Karpas-422 (cell line): ENCODE data around the gene PDZD2. TPM values are rescaled to one million over a fixed set of nuclear protein-coding genes. Genes with fewer than 3 reads are reported as not detected.

Source experiments
- DNase-seq: peaks from one replicate; pipeline ENCODE4 v3.0.0-alpha.2; 2015
- H2AFZ ChIP-seq: fragments of 200-600 bp; sonication (generic); 2 replicates; pipeline ENCODE4 v1.6.1; 2014; ENCODE audit warnings: antibody characterized with exemption, low read length, mixed read lengths
- H3K27ac ChIP-seq: fragments of 200-600 bp; sonication (generic); 2 replicates; pipeline ENCODE4 v1.5.1; 2014; ENCODE audit warnings: mild to moderate bottlenecking, low read length, moderate library complexity
- H3K27me3 ChIP-seq: fragments of 200-600 bp; sonication (generic); 2 replicates; pipeline ENCODE4 v1.6.1; 2014; ENCODE audit warnings: low read length, mixed read lengths
- H3K36me3 ChIP-seq: fragments of 200-600 bp; sonication (generic); 2 replicates; pipeline ENCODE4 v1.6.1; 2014; ENCODE audit warnings: low read length, mixed read lengths; ENCODE audit not compliant: insufficient read depth
- H3K4me1 ChIP-seq: fragments of 200-600 bp; sonication (generic); 2 replicates; pipeline ENCODE4 v1.6.1; 2014; ENCODE audit warnings: mild to moderate bottlenecking, low read length, mixed read lengths
- H3K4me2 ChIP-seq: fragments of 200-600 bp; sonication (generic); 2 replicates; pipeline ENCODE4 v1.6.1; 2014; ENCODE audit warnings: low read length, low read depth, mild to moderate bottlenecking; ENCODE audit not compliant: poor library complexity, severe bottlenecking
- H3K4me3 ChIP-seq: fragments of 200-600 bp; sonication (generic); 2 replicates; pipeline ENCODE4 v1.5.1; 2014; ENCODE audit warnings: mild to moderate bottlenecking, antibody characterized with exemption, low read length, mixed read lengths
- H3K79me2 ChIP-seq: fragments of 200-600 bp; sonication (generic); 2 replicates; pipeline ENCODE4 v1.6.1; 2014; ENCODE audit warnings: mild to moderate bottlenecking, low read length, mixed read lengths
- H3K9ac ChIP-seq: fragments of 200-600 bp; sonication (generic); 2 replicates; pipeline ENCODE4 v1.6.0; 2014; ENCODE audit warnings: low read length
- H3K9me2 ChIP-seq: fragments of 200-600 bp; sonication (generic), shearing (Covaris generic); replicated peaks from 2 replicates; pipeline ENCODE4 v1.6.0; 2014; ENCODE audit warnings: mild to moderate bottlenecking, low read length, moderate library complexity; ENCODE audit not compliant: insufficient read depth
- H3K9me3 ChIP-seq: fragments of 300-700, 200-600 bp; sonication (generic); 2 replicates; pipeline ENCODE4 v1.6.1; 2014; ENCODE audit warnings: low read length, mixed read lengths
- H4K20me1 ChIP-seq: fragments of 200-600 bp; sonication (generic); 2 replicates; pipeline ENCODE4 v1.6.1; 2014; ENCODE audit warnings: mild to moderate bottlenecking, antibody characterized with exemption, low read length, low read depth; ENCODE audit not compliant: insufficient read depth
- total RNA-seq: library from RNA; depleted of rRNA; stranded (reverse); fragments of >200 nt; shearing (Covaris generic); gene quantifications from 2 replicates; pipeline ENCODE4 v1.2.3, GENCODE V29; 2014; ENCODE audit warnings: low replicate concordance

Gene PDZD2
- total RNA-seq, 1 experiment from 2014 or later = not detected

- Histone ChIP-seq H3K36me3 (no peaks in the 10 kb centered on the region), H3K4me3 (no peak overlapping the region), H3K79me2 (no peaks in the 10 kb centered on the region), H3K4me2 (no peak overlapping the region), H3K27me3 (no peaks in the 10 kb centered on the region), H2AFZ (no peak overlapping the region), H4K20me1 (no peaks in the 10 kb centered on the region), H3K27ac (no peak overlapping the region), H3K9me3 (no peaks in the 10 kb centered on the region), H3K4me1 (no peaks in the 10 kb centered on the region), H3K9ac (no peak overlapping the region), H3K9me2 (no peaks in the 10 kb centered on the region)
- no peak for DNase-seq
Observed at GRCh38 chr5:31948006-31948405, 309.1 kb downstream of the PDZD2 start.

- no peak for DNase-seq
- no peaks in the 10 kb centered on the region for H3K4me1 ChIP-seq
- H3K27me3 ChIP-seq = no peaks in the 10 kb centered on the region
- H3K9ac ChIP-seq = no peak overlapping the region
- H4K20me1 ChIP-seq = no peaks in the 10 kb centered on the region
- no peaks in the 10 kb centered on the region for H3K79me2 ChIP-seq
- no peaks in the 10 kb centered on the region for H3K9me3 ChIP-seq
- H2AFZ ChIP-seq = no peak overlapping the region
- H3K4me2 ChIP-seq = no peak overlapping the region
- no peak overlapping the region for H3K4me3 ChIP-seq
- no peaks in the 10 kb centered on the region for H3K36me3 ChIP-seq
- no peaks in the 10 kb centered on the region for H3K9me2 ChIP-seq
- no peak overlapping the region for H3K27ac ChIP-seq
Observed at GRCh38 chr5:31952067-31952466, 313.1 kb downstream of the PDZD2 start.

GRCh38 chr5:31954091-31954490, 315.2 kb downstream of the PDZD2 start:
- no peak overlapping the region for H3K4me3 ChIP-seq
- no peaks in the 10 kb centered on the region for H4K20me1 ChIP-seq
- H3K9me2 ChIP-seq = no peaks in the 10 kb centered on the region
- H3K79me2 ChIP-seq = no peaks in the 10 kb centered on the region
- no peaks in the 10 kb centered on the region for H3K4me1 ChIP-seq
- H3K36me3 ChIP-seq = no peaks in the 10 kb centered on the region
- no peak for DNase-seq
- H3K9me3 ChIP-seq = no peaks in the 10 kb centered on the region
- H2AFZ ChIP-seq = no peak overlapping the region
- no peak overlapping the region for H3K9ac ChIP-seq
- H3K27me3 ChIP-seq = no peaks in the 10 kb centered on the region
- no peak overlapping the region for H3K4me2 ChIP-seq
- H3K27ac ChIP-seq = no peak overlapping the region

GRCh38 chr5:31957151-31957550, 318.2 kb downstream of the PDZD2 start:
- Histone ChIP-seq H3K4me1 (no peaks in the 10 kb centered on the region), H3K4me3 (no peak overlapping the region), H3K36me3 (no peaks in the 10 kb centered on the region), H3K9me3 (no peaks in the 10 kb centered on the region), H3K9ac (no peak overlapping the region), H3K27ac (no peak overlapping the region), H3K27me3 (no peaks in the 10 kb centered on the region), H4K20me1 (no peaks in the 10 kb centered on the region), H3K4me2 (no peak overlapping the region), H2AFZ (no peak overlapping the region), H3K9me2 (no peaks in the 10 kb centered on the region), H3K79me2 (no peaks in the 10 kb centered on the region)
- DNase-seq = no peak

GRCh38 chr5:31962351-31962751, 323.4 kb downstream of the PDZD2 start:
- Histone ChIP-seq H3K36me3 (no peaks in the 10 kb centered on the region), H3K4me2 (no peak overlapping the region), H2AFZ (no peak overlapping the region), H3K79me2 (no peaks in the 10 kb centered on the region), H3K9ac (no peak overlapping the region), H3K4me3 (no peak overlapping the region), H3K27ac (no peak overlapping the region), H3K9me3 (no peaks in the 10 kb centered on the region), H4K20me1 (no peaks in the 10 kb centered on the region), H3K4me1 (no peaks in the 10 kb centered on the region), H3K9me2 (no peaks in the 10 kb centered on the region), H3K27me3 (no peaks in the 10 kb centered on the region)
- DNase-seq = no peak

GRCh38 chr5:31962871-31963307, 324.0 kb downstream of the PDZD2 start:
- no peaks in the 10 kb centered on the region for H3K9me2 ChIP-seq
- H3K4me1 ChIP-seq = no peaks in the 10 kb centered on the region
- no peak overlapping the region for H3K9ac ChIP-seq
- H4K20me1 ChIP-seq = no peaks in the 10 kb centered on the region
- no peak overlapping the region for H3K27ac ChIP-seq
- no peak overlapping the region for H3K4me2 ChIP-seq
- H3K9me3 ChIP-seq = no peaks in the 10 kb centered on the region
- no peak overlapping the region for H3K4me3 ChIP-seq
- no peaks in the 10 kb centered on the region for H3K79me2 ChIP-seq
- H3K36me3 ChIP-seq = no peaks in the 10 kb centered on the region
- no peak for DNase-seq
- no peak overlapping the region for H2AFZ ChIP-seq
- H3K27me3 ChIP-seq = no peaks in the 10 kb centered on the region

- Histone ChIP-seq H3K79me2 (no peaks in the 10 kb centered on the region), H4K20me1 (no peaks in the 10 kb centered on the region), H3K27me3 (no peaks in the 10 kb centered on the region), H3K9me2 (no peaks in the 10 kb centered on the region), H2AFZ (no peak overlapping the region), H3K4me2 (no peak overlapping the region), H3K9ac (no peak overlapping the region), H3K27ac (no peak overlapping the region), H3K9me3 (no peaks in the 10 kb centered on the region), H3K36me3 (no peaks in the 10 kb centered on the region), H3K4me1 (no peaks in the 10 kb centered on the region), H3K4me3 (no peak overlapping the region)
- no peak for DNase-seq
Observed at GRCh38 chr5:31963358-31964006, 324.6 kb downstream of the PDZD2 start.

GRCh38 chr5:31964007-31964360, 325.1 kb downstream of the PDZD2 start:
- Histone ChIP-seq H2AFZ (no peak overlapping the region), H3K4me1 (no peaks in the 10 kb centered on the region), H3K79me2 (no peaks in the 10 kb centered on the region), H3K9me3 (no peaks in the 10 kb centered on the region), H3K9ac (no peak overlapping the region), H3K27me3 (no peaks in the 10 kb centered on the region), H3K27ac (no peak overlapping the region), H4K20me1 (no peaks in the 10 kb centered on the region), H3K9me2 (no peaks in the 10 kb centered on the region), H3K36me3 (no peaks in the 10 kb centered on the region), H3K4me3 (no peak overlapping the region), H3K4me2 (no peak overlapping the region)
- DNase-seq = no peak

- Histone ChIP-seq H3K4me3 (no peak overlapping the region), H3K79me2 (no peaks in the 10 kb centered on the region), H3K4me1 (no peaks in the 10 kb centered on the region), H3K27me3 (no peaks in the 10 kb centered on the region), H3K9me3 (no peaks in the 10 kb centered on the region), H3K36me3 (no peaks in the 10 kb centered on the region), H3K27ac (no peak overlapping the region), H3K9ac (no peak overlapping the region), H4K20me1 (no peaks in the 10 kb centered on the region), H3K4me2 (no peak overlapping the region), H2AFZ (no peak overlapping the region), H3K9me2 (no peaks in the 10 kb centered on the region)
- no peak for DNase-seq
Observed at GRCh38 chr5:31965227-31965626, 326.3 kb downstream of the PDZD2 start.
